PFSK-1 (cell line): ENCODE measurements around the gene RNF183.

Experiments
- POLR2AphosphoS5 ChIP-seq: IDR thresholded peaks from 2 replicates; pipeline ENCODE4 v1.6.1; 2012; ENCODE audit warnings: low read depth, mild to moderate bottlenecking, control low read depth, low read length, moderate library complexity
- REST ChIP-seq, 2 experiments: IDR thresholded peaks; 2 replicates each; pipeline versions ENCODE4 v1.6.1 to v1.8.0; 2011 to 2012; ENCODE audit warnings: low read depth in 2 of 2, low read length in 2 of 2, control low read depth in 1 of 2, inconsistent platforms in 1 of 2, mild to moderate bottlenecking in 1 of 2, moderate library complexity in 1 of 2; ENCODE audit not compliant: insufficient read depth in 1 of 2
- SIN3A ChIP-seq: IDR thresholded peaks from 2 replicates; pipeline ENCODE4 v1.6.1; 2012; ENCODE audit warnings: mild to moderate bottlenecking, low read length, moderate library complexity, borderline replicate concordance; ENCODE audit not compliant: insufficient read depth
- TAF1 ChIP-seq: IDR thresholded peaks from 2 replicates; pipeline ENCODE4 v1.6.1; 2012; ENCODE audit warnings: low read length, control low read depth, borderline replicate concordance; ENCODE audit not compliant: insufficient read depth

- TF ChIP-seq POLR2AphosphoS5 (no peak), REST (IDR thresholded peaks at IDR 0.05; ENCODE audit: insufficient read depth in 1 of 2, low read depth in 2 of 2, low read length in 2 of 2) (no peak), SIN3A (no peak), TAF1 (no peak)
These were observed 4.0 kb downstream of the RNF183 start for GRCh38 chr9:113298924-113299770.
